Measurements from ENCODE around the gene SYNGR1.
"Not testable (repeated sequence)": the region's sequence is repeated elsewhere in the genome, so short reads cannot be mapped to it uniquely, and the experiment has no call there.

The SYNGR1 gene

DNA sequence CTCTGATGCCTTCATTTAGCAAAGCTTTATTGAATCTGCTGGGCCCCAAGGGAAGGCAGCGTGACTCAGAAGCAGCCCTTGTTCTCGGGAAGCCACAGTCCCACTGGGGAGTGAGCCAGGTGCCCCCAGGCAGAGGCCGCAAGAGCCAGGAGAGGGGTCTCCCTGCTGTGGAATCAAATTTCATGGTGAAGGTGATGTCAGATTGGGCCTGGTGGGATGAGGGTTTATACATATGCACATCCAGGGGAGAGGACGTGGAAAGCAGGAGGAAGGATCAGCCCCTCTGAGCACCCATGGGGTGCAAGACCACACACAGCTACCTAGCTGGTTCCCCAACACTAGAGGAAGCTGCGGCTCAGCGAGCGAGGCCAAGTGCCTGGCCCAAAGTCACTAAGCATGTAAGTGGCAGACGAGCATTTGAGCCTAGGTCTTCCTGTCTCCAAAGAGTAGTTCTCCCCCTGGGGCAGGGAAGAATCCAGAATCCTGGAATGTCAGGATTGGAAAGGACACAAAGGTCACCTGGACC, 2.0 kb downstream of the SYNGR1 start:
- DNase-seq (ENCODE audit: low spot score) = peak; percentile 51

DNA sequence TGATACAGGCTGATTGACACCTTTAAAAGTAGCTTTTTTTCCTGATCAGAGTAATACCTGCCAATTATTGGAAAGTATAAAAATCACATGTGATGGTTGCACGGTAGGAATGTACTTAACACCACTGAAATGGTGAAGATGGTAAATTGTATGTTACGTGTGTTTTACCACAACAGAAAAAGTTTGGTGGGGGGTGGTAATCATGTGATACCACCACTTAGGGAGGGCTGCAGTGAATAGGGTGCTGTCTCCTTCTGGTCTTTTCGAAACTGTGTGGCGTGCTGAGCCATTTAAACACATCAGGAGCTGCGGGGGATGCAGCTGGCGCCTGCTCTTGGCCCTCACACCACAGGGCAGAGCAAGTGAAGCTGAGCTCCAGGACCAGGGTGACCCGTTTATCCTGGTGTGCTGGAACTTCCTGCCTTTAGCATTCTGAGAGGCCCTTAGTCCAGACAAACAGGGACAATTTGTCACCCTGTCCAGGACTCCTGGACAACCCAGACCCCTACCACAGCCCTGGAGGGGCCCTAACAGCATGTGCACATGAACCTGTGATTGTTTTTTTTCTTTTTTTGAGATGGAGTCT, 2.6 kb downstream of the SYNGR1 start:
- no peak for DNase-seq (ENCODE audit: low spot score)

- DNase-seq (ENCODE audit: low spot score) = no peak
Measured at GRCh38 chr22:39353346-39353745, 3.6 kb downstream of the SYNGR1 start.

- no peak for DNase-seq (ENCODE audit: low spot score)
Measured at GRCh38 chr22:39355080-39355479, 5.3 kb downstream of the SYNGR1 start.

DNA sequence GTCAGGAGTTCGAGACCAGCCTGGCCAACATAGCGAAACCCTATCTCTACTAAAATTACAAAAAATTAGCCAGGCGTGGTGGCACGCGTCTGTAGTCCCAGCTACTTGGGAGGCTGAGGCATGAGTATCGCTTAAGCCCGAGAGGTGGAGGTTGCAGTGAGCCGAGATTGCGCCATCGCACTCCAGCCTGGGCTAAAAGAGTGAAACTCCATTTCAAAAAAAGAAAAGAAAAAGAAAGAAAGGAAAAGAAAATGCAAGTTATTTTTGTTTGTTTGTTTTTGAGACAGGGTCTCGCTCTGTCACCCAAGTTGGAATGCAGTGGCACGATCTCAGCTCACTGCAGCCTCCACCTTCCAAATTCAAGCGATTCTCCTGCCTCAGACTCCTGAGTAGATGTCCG, 6.0 kb downstream of the SYNGR1 start:
- DNase-seq (ENCODE audit: low spot score) = not testable (repeated sequence)

DNA sequence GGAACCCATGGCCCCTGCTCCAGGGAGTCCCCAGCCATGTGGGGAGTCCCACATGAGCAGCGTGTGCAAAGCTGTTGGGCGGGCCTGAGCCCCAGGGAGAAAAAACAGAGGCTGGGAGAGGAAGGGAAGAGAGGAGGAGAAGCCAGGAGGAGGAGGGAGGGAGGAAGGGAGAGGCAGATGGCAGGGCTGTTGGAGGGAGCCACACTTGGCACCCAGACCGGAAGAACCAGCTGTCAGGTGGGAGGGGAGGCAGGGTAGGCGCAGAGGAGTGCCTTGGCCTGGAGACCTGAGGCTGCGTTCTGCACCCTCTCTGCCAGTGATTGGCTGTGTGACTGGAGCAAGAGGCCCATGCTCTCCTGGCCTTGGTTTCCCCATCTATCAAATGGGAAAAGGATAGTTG, 6.7 kb downstream of the SYNGR1 start:
- no peak for DNase-seq (ENCODE audit: low spot score)

GRCh38 chr22:39357110-39358108, 7.6 kb downstream of the SYNGR1 start:
- DNase-seq (ENCODE audit: low spot score) = not testable (repeated sequence)

GRCh38 chr22:39358197-39358596, 8.4 kb downstream of the SYNGR1 start:
- not testable (repeated sequence) for DNase-seq (ENCODE audit: low spot score)

GRCh38 chr22:39359659-39360195, 9.9 kb downstream of the SYNGR1 start:
- DNase-seq (ENCODE audit: low spot score) = no peak

GRCh38 chr22:39360242-39360641, 10.5 kb downstream of the SYNGR1 start:
- DNase-seq (ENCODE audit: low spot score) = no peak

DNA sequence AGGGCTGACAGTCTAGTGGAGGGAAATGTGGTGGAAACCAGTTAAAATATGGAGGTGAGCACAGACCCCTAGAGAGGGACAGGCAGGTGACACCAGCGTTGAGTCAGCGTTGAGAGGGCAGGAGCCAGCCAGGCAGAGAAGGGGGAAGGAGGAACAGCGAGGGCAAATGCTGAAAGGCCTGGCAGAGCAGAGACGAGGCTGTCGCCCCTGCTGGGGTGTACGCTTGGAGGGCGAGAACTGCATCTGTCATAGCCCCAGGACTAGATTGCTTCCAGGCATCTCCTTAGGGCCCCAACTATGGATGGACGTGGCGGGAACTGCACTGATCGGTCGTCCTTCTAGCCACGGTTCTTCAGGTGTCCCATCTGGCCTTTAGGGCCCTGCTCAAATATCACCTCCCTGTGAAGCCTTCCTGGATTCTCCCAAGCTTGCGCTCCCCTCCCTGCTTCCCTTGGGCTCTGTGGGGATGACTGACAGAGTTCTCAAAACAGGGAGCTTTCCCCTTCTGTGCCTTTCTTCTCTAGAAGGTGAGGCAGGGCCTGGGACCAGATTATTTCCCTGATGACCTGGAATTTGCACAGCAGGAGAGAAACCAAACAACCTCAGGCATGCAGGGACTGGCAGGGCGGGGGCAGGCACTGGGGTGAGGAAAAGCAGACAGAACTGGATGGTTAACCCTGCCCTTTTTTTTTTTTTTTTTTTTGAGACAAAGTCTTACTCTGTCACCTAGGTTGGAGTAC, 11.1 kb downstream of the SYNGR1 start:
- no peak for DNase-seq (ENCODE audit: low spot score)

GRCh38 chr22:39361496-39361895, 11.7 kb downstream of the SYNGR1 start:
- DNase-seq (ENCODE audit: low spot score) = no peak

GRCh38 chr22:39362271-39362670, 12.5 kb downstream of the SYNGR1 start:
- DNase-seq (ENCODE audit: low spot score) = no peak

GRCh38 chr22:39362932-39363331, 13.1 kb downstream of the SYNGR1 start:
- DNase-seq (ENCODE audit: low spot score) = no peak

- no peak for DNase-seq (ENCODE audit: low spot score)
Measured at GRCh38 chr22:39363751-39364515, 14.1 kb downstream of the SYNGR1 start.

DNA sequence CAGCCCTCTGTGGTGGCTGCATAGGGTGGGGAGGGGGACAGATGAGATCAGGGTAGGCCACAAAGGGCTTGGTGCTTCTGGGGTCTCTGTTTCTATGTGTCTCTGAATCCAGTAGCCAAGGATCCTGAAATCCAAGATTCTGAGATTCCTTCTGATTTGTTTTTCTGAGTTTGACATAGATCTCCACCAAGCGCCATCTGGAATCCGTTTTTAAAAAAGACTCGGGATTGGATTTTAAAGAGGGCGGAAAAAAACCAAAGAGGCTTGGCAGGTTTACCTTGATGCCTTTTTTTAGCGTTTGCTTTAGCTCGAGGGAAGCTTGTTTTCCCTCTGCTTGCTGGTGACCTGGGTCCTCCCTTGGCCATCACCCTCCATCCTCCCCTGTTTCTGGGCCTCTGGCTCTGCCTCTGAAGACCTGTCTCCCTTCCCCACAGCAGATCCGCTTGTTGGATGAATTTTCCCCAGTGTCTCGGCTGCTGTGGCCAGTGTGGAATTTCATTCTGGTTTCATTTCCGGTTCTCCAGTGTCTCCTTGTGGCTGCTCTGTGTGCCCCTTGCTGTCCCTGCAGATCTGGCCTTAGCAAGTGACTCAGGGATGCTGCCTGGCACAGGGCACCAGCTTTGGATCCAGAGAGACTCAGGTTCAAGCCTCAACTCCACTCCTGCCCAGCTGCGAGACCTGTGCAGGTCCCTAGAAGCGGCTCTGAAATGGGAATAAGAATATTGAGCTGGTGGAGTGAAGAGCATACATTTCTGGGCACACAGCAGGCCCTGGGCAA, 15.1 kb downstream of the SYNGR1 start:
- no peak for DNase-seq (ENCODE audit: low spot score)

GRCh38 chr22:39365492-39365780, 15.6 kb downstream of the SYNGR1 start:
- no peak for DNase-seq (ENCODE audit: low spot score)

GRCh38 chr22:39367035-39367434, 17.2 kb downstream of the SYNGR1 start:
- DNase-seq (ENCODE audit: low spot score) = no peak

DNA sequence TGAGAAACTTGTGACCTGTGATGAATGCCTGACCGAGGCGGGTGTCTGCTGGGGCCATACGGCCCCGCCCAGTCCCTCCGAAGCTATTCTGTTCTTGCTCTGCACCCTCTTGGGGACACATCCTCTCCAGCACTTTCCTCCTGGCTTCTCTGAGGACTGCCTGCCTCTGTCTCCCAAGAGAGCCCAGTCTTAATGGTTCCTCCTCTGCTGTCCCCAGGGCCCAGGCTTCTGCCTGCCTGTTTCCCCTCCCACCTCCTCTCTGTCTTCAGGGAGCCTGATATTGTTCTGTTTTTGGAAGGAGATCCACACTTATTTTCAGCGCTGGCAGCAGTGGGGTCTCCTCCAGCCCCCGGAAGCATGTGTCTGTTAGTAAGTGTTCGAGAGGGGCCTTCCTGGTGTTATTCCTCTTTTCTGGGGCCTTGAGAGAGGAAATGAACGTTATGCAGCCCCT, 18.7 kb downstream of the SYNGR1 start:
- no peak for DNase-seq (ENCODE audit: low spot score)

DNA sequence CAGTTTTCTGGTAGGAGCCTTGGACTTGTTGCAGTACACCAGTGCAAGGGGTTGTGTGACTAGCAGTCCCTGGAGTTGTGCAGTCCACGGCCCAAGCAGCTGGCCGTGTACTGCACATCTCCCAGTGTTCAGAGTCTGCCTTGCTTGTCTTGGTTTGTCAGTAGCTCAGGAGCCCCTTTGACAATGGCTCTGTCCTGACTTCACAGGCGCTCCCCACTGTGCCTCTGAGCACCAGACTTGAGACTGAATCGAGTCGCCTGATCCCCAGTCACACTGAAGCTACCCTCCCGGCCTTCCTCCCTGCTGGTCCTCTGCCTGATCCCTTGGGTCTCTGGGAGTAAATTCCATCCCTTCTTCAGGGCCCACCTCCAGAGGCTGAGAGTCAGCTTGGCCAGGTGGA, 19.4 kb downstream of the SYNGR1 start:
- no peak for DNase-seq (ENCODE audit: low spot score)

GRCh38 chr22:39369586-39369985, 19.8 kb downstream of the SYNGR1 start:
- DNase-seq (ENCODE audit: low spot score) = no peak

All from germinal center (tissue), 1 donor.